ENCODE measurements around the gene FRAT2.
"Not testable (repeated sequence)": the region's sequence is repeated elsewhere in the genome, so short reads cannot be mapped to it uniquely, and the experiment has no call there.

Gene FRAT2

GRCh38 chr10:97356318-97356914, 21.9 kb upstream of the FRAT2 start:
- no peak for DNase-seq (ENCODE audit: low spot score)

- DNase-seq (ENCODE audit: low spot score), result peak; percentile 14
Observed at GRCh38 chr10:97355571-97355975, 21.0 kb upstream of the FRAT2 start.

- DNase-seq (ENCODE audit: low spot score), result no peak
Observed at GRCh38 chr10:97353945-97354344, 19.4 kb upstream of the FRAT2 start.

- DNase-seq (ENCODE audit: low spot score), result no peak
Observed at GRCh38 chr10:97349752-97350513, 15.4 kb upstream of the FRAT2 start.

- no peak for DNase-seq (ENCODE audit: low spot score)
Observed at GRCh38 chr10:97347317-97347716, 12.8 kb upstream of the FRAT2 start.

GRCh38 chr10:97343664-97344063, 9.1 kb upstream of the FRAT2 start:
- not testable (repeated sequence) for DNase-seq (ENCODE audit: low spot score)

GRCh38 chr10:97341416-97341815, 6.9 kb upstream of the FRAT2 start:
- no peak for DNase-seq (ENCODE audit: low spot score)

GRCh38 chr10:97338041-97338440, 3.5 kb upstream of the FRAT2 start:
- DNase-seq (ENCODE audit: low spot score), result no peak

- DNase-seq (ENCODE audit: low spot score), result no peak
Observed at GRCh38 chr10:97336942-97337831, 2.7 kb upstream of the FRAT2 start.

- no peak for DNase-seq (ENCODE audit: low spot score)
Observed at GRCh38 chr10:97336446-97336845, 1.9 kb upstream of the FRAT2 start.

- DNase-seq (ENCODE audit: low spot score), result no peak
Observed at GRCh38 chr10:97336006-97336405, 1.5 kb upstream of the FRAT2 start.

GRCh38 chr10:97335188-97335619, 675 bp upstream of the FRAT2 start:
- DNase-seq (ENCODE audit: low spot score), result no peak

GRCh38 chr10:97333601-97334369, 744 bp downstream of the FRAT2 start:
- DNase-seq (ENCODE audit: low spot score), result no peak

- DNase-seq (ENCODE audit: low spot score), result peak; percentile 6
Observed at GRCh38 chr10:97333351-97333600, 1.3 kb downstream of the FRAT2 start.

- DNase-seq (ENCODE audit: low spot score), result no peak
Observed at GRCh38 chr10:97332591-97333350, 1.8 kb downstream of the FRAT2 start.

- no peak for DNase-seq (ENCODE audit: low spot score)
Observed at GRCh38 chr10:97331153-97331703, 3.3 kb downstream of the FRAT2 start.

- no peak for DNase-seq (ENCODE audit: low spot score)
Observed at GRCh38 chr10:97329766-97330165, 4.8 kb downstream of the FRAT2 start.

GRCh38 chr10:97328646-97329453, 5.7 kb downstream of the FRAT2 start:
- no peak for DNase-seq (ENCODE audit: low spot score)

- DNase-seq (ENCODE audit: low spot score), result no peak
Observed at GRCh38 chr10:97327348-97328294, 6.9 kb downstream of the FRAT2 start.
